HG02840 (cell line): Measurements from ENCODE around the gene HYCC1.
"Not testable (repeated sequence)": the region's sequence is repeated elsewhere in the genome, so short reads cannot be mapped to it uniquely, and the experiment has no call there.

Experiments
- ATAC-seq: cut with Tn5 transposase; IDR thresholded peaks from one replicate; pipeline ENCODE4 v1.9.1; 2021; ENCODE audit warnings: mild to moderate bottlenecking, moderate library complexity, moderate number of reproducible peaks; ENCODE audit not compliant: unreplicated experiment, low FRiP score

HYCC1 gene

DNA sequence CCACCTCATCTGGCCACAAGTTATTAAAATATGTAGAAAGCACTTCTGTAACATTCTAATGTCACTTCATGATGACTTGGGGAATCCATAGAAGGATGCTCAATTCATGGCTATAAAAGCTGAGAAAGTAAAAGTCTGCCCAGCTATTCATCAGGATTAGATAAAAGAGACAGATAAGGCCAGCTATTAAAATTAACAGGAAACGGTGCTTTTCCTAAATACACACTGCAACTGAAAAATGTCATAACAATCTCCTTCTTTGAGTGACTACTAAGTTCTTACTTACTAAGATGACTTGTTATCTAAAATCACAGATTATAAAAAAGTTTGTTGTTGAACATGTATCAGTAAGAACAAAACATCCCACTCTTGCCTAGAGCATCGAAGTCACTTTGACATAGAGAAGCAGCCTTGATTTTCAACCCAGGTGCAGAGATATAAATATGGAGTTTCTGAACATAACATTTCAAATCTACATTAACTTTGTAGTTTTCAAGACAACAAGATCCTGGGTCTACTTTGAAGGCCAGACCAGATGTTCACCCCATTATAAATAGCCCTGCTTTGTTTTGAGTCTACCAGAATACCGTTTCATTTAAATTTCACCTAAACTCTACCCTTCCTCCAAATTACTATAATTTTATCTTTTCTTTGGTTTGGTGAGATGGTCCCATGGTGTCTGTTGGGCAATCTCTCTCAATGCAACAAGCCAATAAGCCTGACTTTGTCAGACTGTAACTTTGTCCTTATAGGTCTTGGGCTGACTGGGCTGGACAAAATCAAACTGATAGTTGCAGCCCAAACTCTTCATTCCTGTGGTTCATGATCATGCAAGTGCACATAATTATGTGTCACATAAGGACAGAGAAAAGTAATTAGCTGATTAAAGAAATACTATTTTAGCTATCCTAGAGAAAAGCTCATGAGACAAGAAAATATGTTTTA is 24.0 kb downstream of the HYCC1 start:
- no peak for ATAC-seq

DNA sequence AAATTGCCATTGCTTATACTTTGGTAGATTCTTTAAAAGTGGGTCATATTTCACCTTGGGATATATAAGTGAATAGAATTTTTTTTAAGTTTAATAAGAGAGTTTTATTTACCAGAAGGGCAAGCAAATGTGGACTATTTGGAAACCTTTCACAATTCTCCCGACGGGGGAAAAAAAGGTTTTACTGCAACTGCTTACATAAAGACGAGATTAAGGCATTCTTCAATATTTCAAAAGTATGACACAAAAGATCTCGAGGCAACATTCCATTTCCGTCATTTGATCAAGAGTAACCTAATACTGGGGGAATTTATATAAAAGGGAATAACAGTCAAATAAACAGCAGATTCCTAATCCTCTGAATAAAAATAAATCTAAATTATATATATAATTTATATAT is 28.5 kb downstream of the HYCC1 start:
- ATAC-seq = no peak

DNA sequence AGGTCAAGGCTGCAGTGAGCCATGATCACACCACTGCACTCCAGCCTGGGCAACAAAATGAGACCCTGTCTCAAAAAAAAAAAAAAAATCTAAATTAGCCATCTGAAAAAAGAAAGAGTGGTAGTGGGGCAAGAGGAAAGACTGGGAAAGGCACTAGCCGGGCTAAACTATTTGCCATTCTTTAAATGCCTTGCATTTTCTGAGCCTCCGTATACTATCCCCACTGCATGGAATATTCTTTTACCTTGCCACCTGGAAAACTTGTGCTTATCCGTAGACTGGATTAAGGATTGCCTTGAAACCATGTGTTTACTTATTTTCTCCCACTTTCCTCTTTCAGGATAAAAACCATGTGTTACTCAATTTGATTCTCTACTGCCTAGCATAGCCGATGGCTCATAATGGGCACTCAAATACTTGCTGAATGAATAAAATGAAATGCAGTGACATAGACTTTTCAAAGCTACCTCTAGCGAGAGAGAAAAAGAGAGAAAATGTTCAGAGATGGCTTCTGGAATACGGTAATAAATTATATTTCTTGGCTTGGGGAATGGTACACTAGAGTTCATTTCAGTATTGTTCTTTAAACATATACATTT is 30.6 kb downstream of the HYCC1 start:
- no peak for ATAC-seq

DNA sequence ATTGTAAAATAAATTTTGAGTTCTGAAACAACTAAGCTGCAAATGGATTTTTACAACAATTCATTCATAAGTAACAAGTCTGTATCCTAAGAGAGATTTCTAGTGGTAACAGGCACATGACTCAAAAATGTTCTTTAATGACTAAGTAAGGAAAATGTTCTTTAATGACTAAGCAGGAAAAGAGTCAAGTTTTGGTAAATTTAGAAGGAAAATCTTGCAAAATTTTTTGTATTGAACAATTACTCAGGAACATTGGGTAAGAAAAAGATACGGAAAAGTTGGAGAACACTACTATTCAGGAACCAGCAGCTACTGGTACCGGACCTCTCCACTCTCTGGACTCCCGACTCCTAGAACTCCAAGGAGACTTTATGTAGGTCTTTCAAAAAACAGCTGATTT is 33.5 kb downstream of the HYCC1 start:
- ATAC-seq = no peak

DNA sequence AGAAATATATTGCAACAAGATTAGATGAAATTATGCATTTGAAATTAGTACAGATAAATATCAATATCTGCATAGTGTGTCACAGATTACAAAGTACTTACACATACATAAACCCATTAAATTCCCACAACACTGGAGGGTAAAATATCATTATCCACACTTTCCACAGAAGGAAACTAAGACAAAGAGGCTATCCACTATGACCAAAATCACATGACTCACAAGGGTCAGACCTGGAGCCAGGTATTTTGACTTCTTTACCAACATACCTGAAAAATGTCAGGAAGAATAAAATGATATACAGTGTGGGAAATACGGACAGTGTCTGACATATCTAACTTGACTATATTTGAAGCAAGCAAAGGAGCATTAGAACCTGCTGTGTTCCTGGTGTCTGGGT is 34.1 kb downstream of the HYCC1 start:
- no peak for ATAC-seq

DNA sequence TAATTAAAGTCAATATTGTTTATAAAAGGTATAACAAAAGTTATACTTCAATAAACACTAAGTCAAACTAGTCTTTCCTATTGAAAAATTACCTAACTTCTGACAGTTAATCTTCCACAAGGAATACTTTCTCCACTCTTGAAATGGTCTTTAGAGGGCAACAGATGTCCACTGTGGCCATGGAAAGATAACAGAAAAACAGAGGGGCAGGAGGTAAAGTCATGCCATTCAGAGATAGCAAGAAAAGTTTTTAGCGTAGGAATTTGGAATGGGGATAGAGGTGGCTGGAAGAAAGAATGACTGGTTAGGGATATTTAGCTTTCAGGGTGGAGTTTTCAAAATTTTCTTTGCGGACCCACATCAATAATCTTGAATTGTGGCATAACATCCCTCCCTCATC is 34.7 kb downstream of the HYCC1 start:
- no peak for ATAC-seq

DNA sequence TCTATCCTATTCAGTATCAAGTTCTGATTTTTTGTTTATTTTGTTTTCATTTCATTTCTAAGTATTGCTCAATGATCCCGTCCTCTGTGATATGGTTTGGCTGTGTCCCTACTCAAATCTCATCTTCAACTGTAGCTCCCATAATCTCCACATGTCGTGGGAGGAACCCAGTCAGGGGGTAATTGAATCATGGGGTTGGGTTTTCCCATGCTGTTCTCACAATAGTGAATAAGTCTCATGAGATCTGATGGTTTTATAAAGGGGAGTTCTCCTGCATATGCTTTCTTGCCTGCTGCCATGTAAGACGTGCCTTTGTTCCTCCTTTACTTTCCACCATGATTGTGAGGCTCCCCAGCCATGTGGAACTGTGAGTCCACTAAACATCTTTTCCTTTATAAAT is 39.3 kb downstream of the HYCC1 start:
- not testable (repeated sequence) for ATAC-seq

DNA sequence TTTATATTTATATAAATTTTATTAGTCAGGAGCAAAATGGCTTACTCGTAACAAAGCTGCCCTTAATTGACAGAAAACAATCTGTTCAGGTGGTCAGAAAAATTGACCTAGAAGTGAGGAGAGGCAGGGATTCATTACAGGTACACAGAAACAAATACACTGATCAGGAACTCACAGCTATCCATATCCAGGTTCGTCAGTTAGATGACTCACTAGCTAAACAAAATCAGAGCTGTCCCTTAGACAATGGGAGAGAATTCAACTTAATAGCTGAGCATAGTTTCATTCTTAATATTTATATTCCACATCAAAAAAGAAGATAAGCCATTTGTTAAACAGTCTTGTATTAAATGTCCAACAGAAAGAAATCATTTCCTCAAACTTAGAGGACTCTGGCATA is 41.7 kb downstream of the HYCC1 start:
- no peak for ATAC-seq

DNA sequence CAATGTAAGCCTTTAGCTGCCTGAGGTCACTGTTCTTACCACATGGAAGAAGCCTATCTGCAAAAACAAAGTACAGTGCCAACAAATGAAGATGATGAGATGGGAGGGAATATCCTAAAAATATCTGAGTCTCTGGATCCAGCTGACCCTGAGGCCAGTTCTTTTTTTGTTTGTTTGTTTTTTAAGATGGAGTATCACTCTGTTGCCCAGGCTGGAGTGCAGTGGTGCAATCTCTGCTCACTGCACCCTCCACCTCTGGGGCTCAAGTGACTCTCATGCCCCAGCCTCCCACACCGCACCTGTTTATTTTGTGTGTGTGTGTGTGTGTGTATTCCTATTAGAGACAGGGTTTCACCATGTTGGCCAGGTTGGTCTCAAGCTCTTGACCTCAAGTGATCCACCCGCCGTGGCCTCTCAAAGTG is 44.9 kb downstream of the HYCC1 start:
- ATAC-seq = no peak
